T1000 (cell line): ENCODE results near the gene HELZ.
"Not testable (repeated sequence)": the region's sequence is repeated elsewhere in the genome, so short reads cannot be mapped to it uniquely, and the experiment has no call there.

Source experiments
- DNase-seq: peaks from one replicate; lab custom pipeline; 2025; ENCODE audit warnings: mixed read lengths; lab: John Stamatoyannopoulos, UW

HELZ gene, protein sequence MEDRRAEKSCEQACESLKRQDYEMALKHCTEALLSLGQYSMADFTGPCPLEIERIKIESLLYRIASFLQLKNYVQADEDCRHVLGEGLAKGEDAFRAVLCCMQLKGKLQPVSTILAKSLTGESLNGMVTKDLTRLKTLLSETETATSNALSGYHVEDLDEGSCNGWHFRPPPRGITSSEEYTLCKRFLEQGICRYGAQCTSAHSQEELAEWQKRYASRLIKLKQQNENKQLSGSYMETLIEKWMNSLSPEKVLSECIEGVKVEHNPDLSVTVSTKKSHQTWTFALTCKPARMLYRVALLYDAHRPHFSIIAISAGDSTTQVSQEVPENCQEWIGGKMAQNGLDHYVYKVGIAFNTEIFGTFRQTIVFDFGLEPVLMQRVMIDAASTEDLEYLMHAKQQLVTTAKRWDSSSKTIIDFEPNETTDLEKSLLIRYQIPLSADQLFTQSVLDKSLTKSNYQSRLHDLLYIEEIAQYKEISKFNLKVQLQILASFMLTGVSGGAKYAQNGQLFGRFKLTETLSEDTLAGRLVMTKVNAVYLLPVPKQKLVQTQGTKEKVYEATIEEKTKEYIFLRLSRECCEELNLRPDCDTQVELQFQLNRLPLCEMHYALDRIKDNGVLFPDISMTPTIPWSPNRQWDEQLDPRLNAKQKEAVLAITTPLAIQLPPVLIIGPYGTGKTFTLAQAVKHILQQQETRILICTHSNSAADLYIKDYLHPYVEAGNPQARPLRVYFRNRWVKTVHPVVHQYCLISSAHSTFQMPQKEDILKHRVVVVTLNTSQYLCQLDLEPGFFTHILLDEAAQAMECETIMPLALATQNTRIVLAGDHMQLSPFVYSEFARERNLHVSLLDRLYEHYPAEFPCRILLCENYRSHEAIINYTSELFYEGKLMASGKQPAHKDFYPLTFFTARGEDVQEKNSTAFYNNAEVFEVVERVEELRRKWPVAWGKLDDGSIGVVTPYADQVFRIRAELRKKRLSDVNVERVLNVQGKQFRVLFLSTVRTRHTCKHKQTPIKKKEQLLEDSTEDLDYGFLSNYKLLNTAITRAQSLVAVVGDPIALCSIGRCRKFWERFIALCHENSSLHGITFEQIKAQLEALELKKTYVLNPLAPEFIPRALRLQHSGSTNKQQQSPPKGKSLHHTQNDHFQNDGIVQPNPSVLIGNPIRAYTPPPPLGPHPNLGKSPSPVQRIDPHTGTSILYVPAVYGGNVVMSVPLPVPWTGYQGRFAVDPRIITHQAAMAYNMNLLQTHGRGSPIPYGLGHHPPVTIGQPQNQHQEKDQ (N-terminal part only)

DNA sequence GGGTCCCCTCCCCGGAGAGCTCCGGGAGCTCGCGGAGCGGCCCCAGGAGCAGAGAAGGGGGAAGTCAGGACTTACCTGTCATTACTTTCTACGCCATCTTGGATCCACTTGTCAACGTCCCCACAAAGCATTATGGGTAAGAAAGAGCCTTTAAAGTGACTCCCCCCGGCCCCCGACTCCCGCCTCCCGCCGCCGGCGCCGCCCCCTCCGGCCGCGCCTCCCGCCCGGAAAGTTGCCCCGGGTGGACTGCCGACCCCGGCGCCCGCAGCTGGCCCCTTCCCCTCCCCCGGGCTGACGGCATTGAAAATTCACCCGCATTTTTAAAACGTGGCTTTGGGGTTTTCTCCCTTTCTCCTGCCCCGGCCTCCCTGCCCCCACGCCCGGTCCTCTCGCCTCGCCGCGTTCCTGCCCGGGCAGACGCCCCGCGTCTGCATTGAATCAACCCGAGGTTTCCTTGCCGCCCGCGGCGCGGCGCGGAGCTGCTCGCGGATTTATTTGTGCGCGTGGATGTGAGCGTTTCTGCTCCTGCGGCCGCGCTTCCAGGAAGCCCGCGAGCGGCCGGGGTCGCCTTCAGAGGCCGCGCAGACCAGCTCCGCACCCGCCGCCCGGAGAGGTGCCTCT lies at the start of gene HELZ:
Gene HELZ (minus strand): TSS at position 124 of the 621 bp plus-strand sequence. CDS start 26,392 bp downstream, outside the sequence.
- peak; percentile 70 for DNase-seq

DNA sequence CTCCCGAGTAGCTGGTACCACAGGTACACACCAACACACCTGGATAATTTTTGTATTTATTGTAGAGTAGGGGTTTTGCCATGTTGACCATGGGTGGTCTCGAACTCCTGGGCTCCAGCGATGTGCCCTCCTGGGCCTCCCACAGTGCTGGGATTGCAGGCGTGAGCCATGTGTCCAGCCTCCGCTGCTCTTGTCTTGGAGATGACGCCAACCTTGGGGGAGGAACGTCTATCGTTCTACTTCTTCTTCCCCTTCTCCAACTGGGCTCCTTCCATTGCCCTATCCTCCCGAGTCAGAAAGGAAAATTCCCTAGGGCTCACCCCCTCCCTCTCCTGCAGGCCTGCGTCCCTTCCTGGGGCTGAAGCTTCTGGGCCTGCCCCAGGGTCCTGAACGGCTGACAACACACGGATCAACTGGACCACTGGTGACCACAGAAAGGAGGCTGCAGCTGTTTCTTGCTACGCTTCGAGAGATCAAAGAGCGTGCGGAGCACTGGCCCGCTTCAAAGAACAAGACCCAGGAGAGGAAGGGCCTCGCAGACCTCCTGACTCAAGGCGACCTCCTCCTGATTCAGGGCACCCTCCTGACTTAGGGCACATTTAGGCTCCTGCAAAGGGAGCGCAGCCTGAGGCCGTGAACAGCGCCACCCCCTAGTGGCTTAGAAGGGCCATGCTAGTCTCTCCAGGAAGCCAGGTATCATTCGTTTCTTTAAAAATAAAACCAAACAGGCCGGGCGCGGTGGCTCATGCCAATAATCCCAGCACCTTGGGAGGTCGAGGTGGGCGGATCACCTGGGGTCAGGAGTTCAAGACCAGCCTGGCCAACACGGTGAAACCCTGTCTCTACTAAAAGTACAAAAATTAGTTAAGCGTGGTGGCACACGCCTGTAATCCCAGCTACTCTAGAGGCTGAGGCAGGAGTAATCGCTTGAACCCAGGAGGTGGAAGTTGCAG lies 48.5 kb upstream of the HELZ start:
- no peak for DNase-seq

DNA sequence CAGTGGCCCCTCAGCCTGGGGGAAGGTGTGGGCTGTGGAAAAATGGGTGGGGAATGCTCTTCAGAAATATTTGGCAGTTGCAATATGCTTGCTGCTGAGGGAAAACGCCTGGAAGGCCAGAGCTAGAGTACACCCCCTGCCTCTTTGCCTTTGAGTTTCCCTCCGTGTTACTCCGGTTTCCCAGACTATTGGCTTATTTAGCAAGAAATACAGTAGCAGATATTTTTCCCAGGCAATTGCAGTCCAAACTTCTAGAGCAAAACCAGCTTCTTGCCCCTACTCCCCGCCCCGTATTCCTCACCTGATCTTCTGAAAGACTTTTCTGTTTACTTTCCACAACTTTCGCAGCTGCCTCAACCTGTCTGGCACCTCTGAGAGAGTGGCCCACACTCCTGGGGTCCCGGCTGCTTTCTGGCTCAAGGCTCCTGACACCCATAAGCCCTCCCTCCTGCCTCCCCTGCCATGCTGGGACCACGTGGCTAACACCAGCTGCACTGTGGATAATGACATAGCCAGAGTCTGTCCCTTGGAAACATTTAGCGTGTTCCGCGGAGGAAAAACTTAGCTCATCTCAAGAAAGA lies 45.8 kb upstream of the HELZ start:
- no peak for DNase-seq

DNA sequence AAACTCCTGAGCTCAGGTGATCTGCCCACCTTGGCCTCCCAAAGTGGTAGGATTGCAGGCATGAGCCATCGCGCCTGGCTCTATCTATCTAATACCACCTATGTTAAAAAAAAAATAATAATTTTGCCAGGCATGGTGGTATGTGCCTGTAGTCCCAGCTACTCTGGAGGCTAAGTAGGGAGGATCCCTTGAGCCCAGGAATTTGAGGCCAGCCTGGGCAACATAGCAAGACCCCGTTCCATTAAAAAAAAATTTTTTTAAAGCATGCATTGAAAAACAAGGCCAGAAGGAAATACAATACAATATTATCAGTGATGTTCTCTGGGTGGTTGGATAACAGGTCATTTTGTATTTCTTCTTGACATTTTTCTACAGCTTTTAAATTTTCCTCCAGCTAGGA lies 45.2 kb upstream of the HELZ start:
- no peak for DNase-seq

DNA sequence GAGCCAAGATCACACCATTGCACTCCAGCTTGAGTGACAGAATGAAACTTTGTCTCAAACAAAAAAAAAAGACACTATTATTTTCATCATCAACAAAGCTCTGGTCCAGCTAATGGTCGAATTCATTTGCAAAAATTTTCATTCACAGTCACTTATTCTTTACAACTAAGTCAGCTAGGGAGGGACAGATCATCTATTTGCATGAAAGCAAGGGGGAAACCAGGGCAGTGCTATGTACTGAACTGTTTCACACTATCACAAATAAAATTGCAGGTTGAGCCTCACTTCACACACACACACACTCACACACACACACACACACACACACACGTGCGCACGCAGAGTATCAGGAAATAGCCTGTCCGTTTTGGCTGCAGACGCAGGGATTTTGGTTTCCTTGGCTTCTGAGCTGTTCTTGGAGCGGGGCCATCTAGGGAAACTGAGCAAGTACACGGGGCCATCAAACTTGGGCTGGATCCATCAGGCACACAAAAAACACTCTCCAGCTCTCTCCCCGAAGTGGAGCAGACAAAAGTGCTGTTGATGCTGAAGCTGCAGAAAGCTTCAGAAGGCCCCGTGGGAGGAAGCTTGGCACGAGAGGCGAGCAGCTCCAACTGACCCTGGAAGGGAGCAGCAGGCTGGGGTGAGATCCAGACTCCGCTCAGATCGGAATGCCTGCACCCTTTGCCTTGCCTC lies 44.3 kb upstream of the HELZ start:
- DNase-seq = no peak

- DNase-seq = not testable (repeated sequence)
Observed at GRCh38 chr17:67286826-67287225, 41.8 kb upstream of the HELZ start.

DNA sequence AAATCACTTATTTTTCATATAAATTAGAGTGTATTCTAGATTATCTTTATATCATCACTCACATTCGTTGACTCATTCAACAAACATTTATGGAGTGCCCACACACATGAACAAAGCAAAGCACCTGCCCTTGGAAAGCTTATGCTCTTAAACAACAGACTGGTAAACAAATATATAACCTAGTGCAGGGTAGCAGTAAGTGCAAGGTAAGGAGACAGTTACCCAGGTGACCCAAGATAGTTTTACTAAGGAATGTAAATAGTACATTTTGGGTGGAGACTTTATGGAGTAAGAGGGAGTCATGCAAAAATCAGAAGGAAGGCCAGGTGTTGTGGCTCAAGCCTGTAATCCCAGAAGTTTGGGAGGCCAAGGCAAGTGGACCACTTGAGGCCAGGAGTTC lies 40.4 kb upstream of the HELZ start:
- DNase-seq = no peak

DNA sequence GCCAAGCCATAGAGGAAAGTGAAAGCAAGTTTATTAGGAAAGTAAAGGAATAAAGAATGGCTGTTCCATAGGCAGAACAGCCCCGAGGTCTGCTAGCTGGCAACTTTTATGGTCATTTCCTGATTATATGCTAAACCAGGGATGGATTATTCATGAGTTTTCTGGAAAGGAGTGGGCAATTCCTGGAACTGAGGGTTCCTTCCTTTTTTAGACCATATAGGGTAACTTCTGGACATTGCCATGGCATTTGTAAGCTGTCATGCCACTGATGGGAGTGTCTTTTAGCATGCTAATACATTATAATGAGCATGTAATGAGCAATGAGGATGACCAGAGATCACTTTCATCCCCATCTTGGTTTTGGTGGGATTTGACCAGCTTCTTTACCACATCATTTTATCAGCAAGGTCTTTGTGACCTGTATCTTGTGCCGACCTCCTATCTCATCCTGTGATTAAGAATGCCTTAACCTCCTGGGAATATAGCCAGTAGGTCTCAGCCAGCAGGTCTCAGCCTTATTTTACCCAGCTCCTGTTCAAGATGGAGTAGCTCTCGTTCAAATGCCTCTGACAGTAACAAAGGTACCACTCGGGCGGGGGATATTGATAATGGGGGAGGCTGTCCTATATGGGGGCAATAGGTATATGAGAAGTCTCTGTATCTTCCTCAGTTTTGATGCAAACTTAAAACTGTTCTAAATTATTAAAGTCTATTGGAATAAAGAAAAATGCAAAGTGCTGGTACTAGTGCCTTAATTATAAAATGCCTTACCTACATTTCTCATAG lies 38.9 kb upstream of the HELZ start:
- DNase-seq = no peak

- no peak for DNase-seq
Observed at GRCh38 chr17:67281743-67282142, 36.7 kb upstream of the HELZ start.

GRCh38 chr17:67281053-67281452 lies 36.1 kb upstream of the HELZ start:
- no peak for DNase-seq

GRCh38 chr17:67280279-67280678 lies 35.3 kb upstream of the HELZ start:
- DNase-seq = no peak

GRCh38 chr17:67279115-67279514 lies 34.1 kb upstream of the HELZ start:
- no peak for DNase-seq

DNA sequence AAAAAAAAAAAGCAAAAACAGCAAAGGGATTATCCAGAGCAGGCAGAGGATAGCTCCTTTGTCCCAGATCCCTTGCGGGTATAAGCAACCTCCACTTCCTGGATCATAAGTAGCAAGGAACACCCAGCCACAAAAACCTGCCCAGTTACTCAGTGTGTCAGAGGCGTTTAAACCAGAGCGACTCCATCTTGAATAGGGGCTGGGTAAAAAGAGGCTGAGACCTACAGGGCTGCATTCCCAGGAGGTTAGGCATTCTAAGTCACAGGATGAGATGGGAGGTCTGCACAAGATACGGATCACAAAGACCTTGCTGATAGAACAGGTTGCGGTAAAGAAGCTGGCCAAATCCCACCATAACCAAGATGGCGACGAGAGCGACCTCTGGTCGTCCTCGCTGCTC lies 33.4 kb upstream of the HELZ start:
- no peak for DNase-seq

- DNase-seq = no peak
Observed at GRCh38 chr17:67276075-67276474, 31.1 kb upstream of the HELZ start.

DNA sequence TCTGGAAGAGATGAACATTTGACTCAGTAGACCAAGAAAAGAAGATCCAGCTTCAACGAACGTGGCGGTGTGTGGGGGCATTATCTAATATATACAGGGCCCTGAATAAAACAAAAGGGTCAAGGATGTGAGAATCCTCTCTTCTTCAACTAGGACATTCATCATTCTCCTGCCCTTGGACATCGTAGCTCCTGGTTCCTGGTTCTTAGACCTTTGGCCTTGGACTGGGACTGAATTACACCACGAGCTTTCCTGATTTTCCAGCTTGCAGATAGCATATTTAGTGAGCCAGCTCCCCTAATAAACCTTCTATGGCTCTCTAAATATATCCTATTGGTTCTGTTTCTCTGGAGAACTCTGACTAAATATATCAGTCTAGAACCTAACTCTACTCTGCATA lies 29.5 kb upstream of the HELZ start:
- DNase-seq = no peak

- DNase-seq = no peak
Observed at GRCh38 chr17:67273900-67274299, 28.9 kb upstream of the HELZ start.

GRCh38 chr17:67272312-67273047 lies 27.5 kb upstream of the HELZ start:
- no peak for DNase-seq

DNA sequence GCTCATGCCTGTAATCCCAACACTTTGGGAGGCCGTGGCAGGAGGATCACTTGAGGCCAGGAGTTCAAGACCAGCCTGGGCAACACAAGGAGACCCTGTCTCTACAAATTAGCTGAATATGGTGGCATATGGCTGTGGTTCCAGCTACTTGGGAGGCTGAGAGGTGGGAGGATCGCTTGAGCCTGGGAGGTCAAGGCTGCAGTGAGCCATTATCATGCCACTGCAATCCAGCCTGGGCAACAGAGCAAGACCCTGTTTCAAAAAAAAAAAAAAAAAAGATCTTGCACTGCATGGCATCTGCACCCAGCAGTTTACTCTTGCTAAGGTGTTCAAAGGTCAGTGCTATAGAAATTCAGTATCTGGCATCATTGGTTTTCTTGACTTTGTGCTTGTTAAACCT lies 26.2 kb upstream of the HELZ start:
- DNase-seq = not testable (repeated sequence)
